Endodermal cell (in vitro differentiated cells): Measurements from ENCODE around the gene BTBD16. TPM values are rescaled to one million over a fixed set of nuclear protein-coding genes. Genes with fewer than 3 reads are reported as not detected.
A peak's percentile ranks its signal among the peaks of the same experiment; 100 is the strongest.

ENCODE experiments used
- DNase-seq: peaks from one replicate; pipeline ENCODE4 v3.0.0-alpha.2; 2017
- H3K27ac ChIP-seq: 2 replicates; pipeline ENCODE4 v1.5.1; 2013; ENCODE audit warnings: mild to moderate bottlenecking, low read depth, low read length, moderate library complexity
- H3K27me3 ChIP-seq: 2 replicates; pipeline ENCODE4 v1.6.1; 2013; ENCODE audit warnings: mild to moderate bottlenecking, low read length, moderate library complexity; ENCODE audit not compliant: insufficient read depth, control insufficient read depth, poor library complexity, severe bottlenecking
- H3K36me3 ChIP-seq: 2 replicates; pipeline ENCODE4 v1.7.0; 2013; ENCODE audit warnings: mild to moderate bottlenecking, low read length, moderate library complexity; ENCODE audit not compliant: control insufficient read depth, insufficient read depth
- H3K4me1 ChIP-seq: one replicate; pipeline ENCODE4 v1.7.0; 2013; ENCODE audit warnings: low read length; ENCODE audit not compliant: control insufficient read depth, insufficient read depth
- H3K4me3 ChIP-seq: 2 replicates; pipeline ENCODE4 v1.5.1; 2013; ENCODE audit warnings: mild to moderate bottlenecking, low read length, moderate library complexity
- H3K9ac ChIP-seq: 2 replicates; pipeline ENCODE4 v1.6.1; 2013; ENCODE audit warnings: mild to moderate bottlenecking, low read length, moderate library complexity; ENCODE audit not compliant: poor library complexity, severe bottlenecking; ENCODE audit errors: extremely low read depth
- H3K9me3 ChIP-seq: 2 replicates; pipeline ENCODE4 v1.6.1; 2013; ENCODE audit warnings: mild to moderate bottlenecking, low read length, moderate library complexity; ENCODE audit not compliant: control insufficient read depth
- H3K27ac Mint-ChIP-seq: 2 replicates; pipeline ENCODE4 v1.8.0; 2020; ENCODE audit warnings: mixed read lengths
- H3K27me3 Mint-ChIP-seq: 2 replicates; pipeline ENCODE4 v1.8.0; 2021; ENCODE audit warnings: mild to moderate bottlenecking, mixed read lengths; ENCODE audit not compliant: insufficient read depth
- H3K36me3 Mint-ChIP-seq: 2 replicates; pipeline ENCODE4 v1.8.0; 2020; ENCODE audit warnings: low read depth, mixed read lengths
- H3K4me1 Mint-ChIP-seq: 2 replicates; pipeline ENCODE4 v1.8.0; 2020; ENCODE audit warnings: mixed read lengths
- H3K4me3 Mint-ChIP-seq: 2 replicates; pipeline ENCODE4 v1.8.0; 2020; ENCODE audit warnings: mild to moderate bottlenecking, moderate library complexity, mixed read lengths
- H3K9me3 Mint-ChIP-seq: 2 replicates; pipeline ENCODE4 v1.8.0; 2020; ENCODE audit warnings: mild to moderate bottlenecking, mixed read lengths
- CTCF ChIP-seq: fragments of 200-600 bp; sonication (generic); conservative IDR thresholded peaks from 2 replicates; pipeline ENCODE4 v1.5.0; 2021; ENCODE audit warnings: antibody characterized with exemption, mild to moderate bottlenecking
- whole genome bisulfite sequencing, 2 experiments: methylation state at CpG; one replicate each; pipeline versions ENCODE4 v1.1.5 to v1.1.7; 2013; ENCODE audit warnings: missing lambda C conversion rate in 2 of 2, mixed read lengths in 1 of 2; ENCODE audit not compliant: insufficient coverage in 1 of 2, insufficient read length in 1 of 2; 5-methylcytosine and 5-hydroxymethylcytosine counted together
- total RNA-seq, 2 donors: library from RNA; stranded (reverse); fragmentation: NEBNext Ultra II Directional in 1 of 2; extraction: Animal tissue kit (Norgen Biotek cat#: 25700) in 1 of 2; gene quantifications; 2 replicates in 1 of 2; 3 replicates in 1 of 2; pipeline ENCODE4 v1.2.1, GENCODE V29; 2021

The BTBD16 gene
- total RNA-seq, 2 donors from 2014 or later, result not detected

- Histone ChIP-seq H3K27me3 (no peaks in the 10 kb centered on the region), H3K4me3 (no peak overlapping the region), H3K9ac (no peak overlapping the region), H3K36me3 (peaks cover 30% of the 10 kb centered on the region), H3K4me1 (no peaks in the 10 kb centered on the region), H3K9me3 (no peaks in the 10 kb centered on the region), H3K27ac (peak overlapping the region; percentile 81)
- no peak for TF ChIP-seq CTCF
- DNase-seq, result no peak
- Mint-ChIP-seq H3K27ac (no peak overlapping the region), H3K36me3 (peaks cover 44% of the 10 kb centered on the region), H3K9me3 (no peaks in the 10 kb centered on the region), H3K4me3 (no peak overlapping the region), H3K4me1 (no peaks in the 10 kb centered on the region), H3K27me3 (no peaks in the 10 kb centered on the region)
- 90 to 94% methylated on average over 6 to 11 of the region's 11 CpGs for WGBS, 2 experiments
These were observed 37.2 kb upstream of the BTBD16 start for GRCh38 chr10:122233857-122234348.

GRCh38 chr10:122234416-122234815, 36.7 kb upstream of the BTBD16 start:
- Mint-ChIP-seq H3K27me3 (no peaks in the 10 kb centered on the region), H3K27ac (no peak overlapping the region), H3K36me3 (peaks cover 48% of the 10 kb centered on the region), H3K4me1 (no peaks in the 10 kb centered on the region), H3K9me3 (no peaks in the 10 kb centered on the region), H3K4me3 (no peak overlapping the region)
- Histone ChIP-seq H3K9me3 (no peaks in the 10 kb centered on the region), H3K4me3 (no peak overlapping the region), H3K36me3 (peaks cover 27% of the 10 kb centered on the region), H3K27me3 (no peaks in the 10 kb centered on the region), H3K4me1 (no peaks in the 10 kb centered on the region), H3K9ac (no peak overlapping the region), H3K27ac (peak overlapping the region; percentile 81)
- DNase-seq, result no peak
- TF ChIP-seq CTCF, result no peak
- WGBS, 2 experiments, result 80 to 91% methylated on average over 1 to 2 of the region's 2 CpGs

DNA sequence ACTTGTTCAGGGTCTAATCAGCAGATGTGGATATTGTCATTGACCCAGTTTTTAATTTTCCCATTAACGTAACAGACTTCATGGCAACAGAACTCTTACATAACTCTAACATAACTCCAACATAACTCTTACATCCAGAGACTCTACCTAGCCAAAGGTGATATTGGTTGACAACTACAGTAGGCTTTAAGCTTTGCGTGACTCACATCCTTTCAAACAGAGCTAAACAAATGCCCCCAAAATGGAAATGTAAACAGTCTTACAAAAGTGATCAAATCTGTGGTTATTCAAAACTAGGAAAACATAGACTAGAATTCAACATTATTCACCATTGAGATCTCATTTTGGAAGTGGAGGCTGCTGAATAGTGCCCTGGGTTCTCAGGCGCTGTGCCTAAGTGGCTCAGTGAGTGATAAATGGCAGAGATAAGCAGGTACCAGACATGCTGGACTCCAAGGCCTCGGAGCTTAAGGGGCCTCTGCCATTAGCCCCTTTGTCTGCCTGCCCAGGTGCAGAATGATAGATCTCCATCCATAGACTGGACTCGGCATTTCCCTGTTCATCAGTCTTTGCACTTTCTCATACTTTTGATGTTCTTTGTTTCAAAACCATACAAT, 34.3 kb upstream of the BTBD16 start:
- Histone ChIP-seq H3K4me1 (no peaks in the 10 kb centered on the region), H3K27me3 (no peaks in the 10 kb centered on the region), H3K4me3 (no peak overlapping the region), H3K9me3 (no peaks in the 10 kb centered on the region), H3K27ac (no peak overlapping the region), H3K9ac (no peak overlapping the region), H3K36me3 (peaks cover 25% of the 10 kb centered on the region)
- Mint-ChIP-seq H3K4me3 (no peak overlapping the region), H3K27ac (no peak overlapping the region), H3K4me1 (no peaks in the 10 kb centered on the region), H3K9me3 (no peaks in the 10 kb centered on the region), H3K36me3 (peaks cover 46% of the 10 kb centered on the region), H3K27me3 (no peaks in the 10 kb centered on the region)
- no peak for TF ChIP-seq CTCF
- WGBS, 2 experiments, result 95 to 96% methylated on average over 3 to 5 of the region's 5 CpGs
- no peak for DNase-seq
